HG03060 (cell line): ENCODE results near the gene TRIM62.

Experiments used
- ATAC-seq: cut with Tn5 transposase; IDR thresholded peaks from one replicate; pipeline ENCODE4 v1.9.1; 2021; ENCODE audit warnings: low read depth, moderate number of reproducible peaks; ENCODE audit not compliant: unreplicated experiment

The TRIM62 gene

GRCh38 chr1:33181921-33182341, at the start of gene TRIM62:
Gene TRIM62, minus strand, starts transcription at chr1:33182043. Its CDS starts 611 bp downstream, at chr1:33181432.
- ATAC-seq, result no peak

- no peak for ATAC-seq
Observed at GRCh38 chr1:33231166-33231565, 49.3 kb upstream of the TRIM62 start.

- no peak for ATAC-seq
Observed at GRCh38 chr1:33228935-33229487, 47.2 kb upstream of the TRIM62 start.

- no peak for ATAC-seq
Observed at GRCh38 chr1:33225586-33225985, 43.7 kb upstream of the TRIM62 start.

GRCh38 chr1:33224166-33224707, 42.4 kb upstream of the TRIM62 start:
- ATAC-seq, result no peak

- no peak for ATAC-seq
Observed at GRCh38 chr1:33222381-33222780, 40.5 kb upstream of the TRIM62 start.

GRCh38 chr1:33221385-33221758, 39.5 kb upstream of the TRIM62 start:
- ATAC-seq, result no peak

GRCh38 chr1:33220676-33221384, 39.0 kb upstream of the TRIM62 start:
- no peak for ATAC-seq

GRCh38 chr1:33219886-33220661, 38.2 kb upstream of the TRIM62 start:
- no peak for ATAC-seq

GRCh38 chr1:33211972-33212371, 30.1 kb upstream of the TRIM62 start:
- no peak for ATAC-seq

- no peak for ATAC-seq
Observed at GRCh38 chr1:33206340-33206739, 24.5 kb upstream of the TRIM62 start.

GRCh38 chr1:33195556-33195955, 13.7 kb upstream of the TRIM62 start:
- ATAC-seq, result no peak

- ATAC-seq, result no peak
Observed at GRCh38 chr1:33191731-33192275, 10.0 kb upstream of the TRIM62 start.

- ATAC-seq, result no peak
Observed at GRCh38 chr1:33190701-33191100, 8.9 kb upstream of the TRIM62 start.

GRCh38 chr1:33188572-33189275, 6.9 kb upstream of the TRIM62 start:
- ATAC-seq, result no peak

- no peak for ATAC-seq
Observed at GRCh38 chr1:33186936-33187335, 5.1 kb upstream of the TRIM62 start.

- no peak for ATAC-seq
Observed at GRCh38 chr1:33185541-33185940, 3.7 kb upstream of the TRIM62 start.

- ATAC-seq, result no peak
Observed at GRCh38 chr1:33183306-33183705, 1.5 kb upstream of the TRIM62 start.

GRCh38 chr1:33182896-33183295, 1.1 kb upstream of the TRIM62 start:
- ATAC-seq, result no peak

GRCh38 chr1:33182401-33182841, 578 bp upstream of the TRIM62 start:
- no peak for ATAC-seq
